WI38 (cell line): Measurements from ENCODE around the gene USP24.
"Not testable (repeated sequence)": the region's sequence is repeated elsewhere in the genome, so short reads cannot be mapped to it uniquely, and the experiment has no call there.

ENCODE experiments used
- H3K4me3 ChIP-seq: 2 replicates; pipeline ENCODE4 v1.5.1; 2011; ENCODE audit warnings: low read depth, mild to moderate bottlenecking, control low read depth, low read length
- TF ChIP-seq, protein P1 (sequence below): IDR thresholded peaks from 2 replicates; pipeline ENCODE4 v1.5.1; 2012; ENCODE audit warnings: low read depth, mild to moderate bottlenecking, control low read depth, low read length

USP24 gene

DNA sequence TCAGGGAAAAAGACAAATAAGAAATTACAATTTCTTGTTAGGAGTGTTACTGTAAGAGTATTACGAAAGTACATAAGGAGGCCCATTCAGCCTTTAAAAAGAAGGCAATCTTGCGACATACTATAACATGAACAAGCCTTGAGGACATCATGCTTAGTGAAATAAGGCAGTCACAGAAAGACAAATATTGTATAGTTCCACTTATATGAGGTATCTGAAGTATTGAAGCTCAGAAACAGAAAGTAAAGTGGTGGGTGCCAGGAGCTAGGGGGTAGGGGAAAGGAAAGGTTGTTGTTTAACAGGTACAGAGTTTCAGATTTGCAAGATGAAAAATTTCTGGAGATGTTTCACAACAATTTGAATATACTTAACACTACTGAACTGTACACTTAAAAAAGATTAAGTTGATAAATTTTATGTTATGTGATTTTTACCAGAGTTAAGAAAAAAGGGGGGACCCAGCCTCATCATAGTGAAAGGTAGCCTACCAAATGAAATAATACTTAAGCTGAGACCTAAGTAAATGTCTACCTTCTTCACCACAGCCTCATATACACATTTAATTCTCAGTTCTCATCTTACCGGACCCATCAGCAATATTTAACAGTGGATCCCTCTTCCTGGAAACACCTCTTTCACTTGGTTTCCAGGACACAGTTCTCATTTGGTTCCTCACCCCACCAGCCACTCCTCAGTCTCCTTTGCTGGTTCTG, 19.5 kb downstream of the USP24 start:
- TF ChIP-seq, protein P1, sequence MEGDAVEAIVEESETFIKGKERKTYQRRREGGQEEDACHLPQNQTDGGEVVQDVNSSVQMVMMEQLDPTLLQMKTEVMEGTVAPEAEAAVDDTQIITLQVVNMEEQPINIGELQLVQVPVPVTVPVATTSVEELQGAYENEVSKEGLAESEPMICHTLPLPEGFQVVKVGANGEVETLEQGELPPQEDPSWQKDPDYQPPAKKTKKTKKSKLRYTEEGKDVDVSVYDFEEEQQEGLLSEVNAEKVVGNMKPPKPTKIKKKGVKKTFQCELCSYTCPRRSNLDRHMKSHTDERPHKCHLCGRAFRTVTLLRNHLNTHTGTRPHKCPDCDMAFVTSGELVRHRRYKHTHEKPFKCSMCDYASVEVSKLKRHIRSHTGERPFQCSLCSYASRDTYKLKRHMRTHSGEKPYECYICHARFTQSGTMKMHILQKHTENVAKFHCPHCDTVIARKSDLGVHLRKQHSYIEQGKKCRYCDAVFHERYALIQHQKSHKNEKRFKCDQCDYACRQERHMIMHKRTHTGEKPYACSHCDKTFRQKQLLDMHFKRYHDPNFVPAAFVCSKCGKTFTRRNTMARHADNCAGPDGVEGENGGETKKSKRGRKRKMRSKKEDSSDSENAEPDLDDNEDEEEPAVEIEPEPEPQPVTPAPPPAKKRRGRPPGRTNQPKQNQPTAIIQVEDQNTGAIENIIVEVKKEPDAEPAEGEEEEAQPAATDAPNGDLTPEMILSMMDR = no peak
- no peak overlapping the region for H3K4me3 ChIP-seq

DNA sequence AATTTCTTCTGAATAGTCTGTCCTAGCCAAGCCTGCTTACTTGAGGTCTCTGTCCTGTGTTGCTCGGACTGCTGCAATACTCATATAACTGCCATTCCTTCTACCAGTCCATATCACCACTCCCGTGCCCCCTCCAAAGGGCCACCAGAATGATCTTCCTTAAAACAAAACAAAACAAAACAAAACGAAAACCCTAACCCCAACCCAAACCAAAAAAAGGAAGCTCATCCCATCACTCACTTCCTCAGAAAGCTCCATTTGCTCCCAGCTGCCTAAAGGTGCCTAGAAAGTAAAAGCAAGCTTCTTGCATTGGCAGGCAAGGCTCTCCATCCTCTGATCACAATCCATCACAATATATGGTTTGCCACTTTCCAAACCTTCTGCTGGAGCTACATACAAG, 20.3 kb downstream of the USP24 start:
- H3K4me3 ChIP-seq = no peak overlapping the region
- TF ChIP-seq, protein P1 = no peak

DNA sequence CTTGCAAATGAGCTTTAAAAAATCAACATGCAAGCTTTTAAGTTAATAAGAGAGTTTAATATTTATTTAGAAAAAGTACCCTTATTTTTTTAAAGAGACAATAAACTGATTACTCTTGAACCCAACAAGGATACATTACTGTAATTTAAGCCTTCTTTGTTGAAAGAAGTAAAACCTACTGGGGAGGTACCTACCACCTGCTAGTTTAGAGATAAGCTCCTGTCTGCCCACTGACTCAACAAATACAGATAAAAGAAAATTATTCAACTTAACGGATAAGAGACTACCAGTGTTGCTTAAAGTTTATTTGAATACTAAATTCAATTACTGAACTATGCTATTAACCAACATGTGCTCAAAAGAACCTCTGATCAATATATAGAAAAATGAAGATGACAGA, 23.1 kb downstream of the USP24 start:
- TF ChIP-seq, protein P1 = no peak
- no peak overlapping the region for H3K4me3 ChIP-seq

DNA sequence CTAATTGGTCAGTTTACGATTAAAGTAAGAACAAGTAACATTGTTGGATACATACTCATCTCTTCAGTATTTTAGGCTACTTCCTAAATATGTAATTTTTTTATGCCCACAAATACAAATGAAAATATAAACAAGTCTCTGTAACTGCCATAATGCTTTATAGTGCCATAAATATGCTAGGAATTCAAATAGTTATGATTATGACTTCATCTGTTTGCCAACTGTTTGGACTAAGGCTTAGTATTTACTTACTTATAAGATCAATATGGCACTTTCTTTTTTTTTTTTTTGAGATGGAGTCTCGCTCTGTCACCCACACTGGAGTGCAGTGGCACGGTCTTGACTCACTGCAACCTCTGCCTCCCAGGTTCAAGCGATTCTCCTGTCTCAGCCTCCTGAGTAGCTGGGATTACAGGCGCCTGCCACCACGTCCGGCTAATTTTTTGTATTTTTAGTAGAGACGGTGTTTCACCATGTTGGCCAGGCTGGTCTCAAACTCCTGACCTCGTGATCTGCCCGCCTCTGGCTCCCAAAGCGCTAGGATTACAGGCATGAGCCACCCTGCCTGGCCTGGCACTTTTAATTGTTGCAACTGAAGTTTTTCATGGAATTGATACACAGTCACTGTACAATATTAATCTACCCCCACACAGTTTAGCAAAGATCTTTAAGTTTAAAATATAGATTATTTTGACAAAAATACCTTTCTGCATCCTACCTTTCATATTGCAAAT, 23.8 kb downstream of the USP24 start:
- not testable (repeated sequence) for H3K4me3 ChIP-seq

GRCh38 chr1:55190109-55190508, 25.1 kb downstream of the USP24 start:
- H3K4me3 ChIP-seq = no peak overlapping the region
- TF ChIP-seq, protein P1 = no peak

DNA sequence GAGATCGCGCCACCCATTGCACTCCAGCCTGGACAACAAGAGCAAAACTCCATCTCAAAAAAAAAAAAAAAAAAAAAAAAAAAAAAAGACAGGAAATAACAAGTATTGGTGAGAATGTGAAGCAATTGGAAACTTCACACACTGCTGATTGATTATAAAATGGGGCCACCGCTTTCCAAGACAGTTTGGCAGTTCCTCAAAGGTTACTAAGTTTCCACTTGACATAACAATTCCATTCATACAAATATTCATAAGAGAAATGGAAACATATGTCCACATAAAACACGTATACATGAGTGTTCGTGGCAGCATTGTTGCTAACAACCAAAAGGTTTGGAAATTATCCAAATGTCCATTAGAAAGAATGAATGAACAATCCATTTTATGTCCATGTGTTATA, 26.3 kb downstream of the USP24 start:
- no peak overlapping the region for H3K4me3 ChIP-seq
- TF ChIP-seq, protein P1 = no peak

GRCh38 chr1:55185832-55186231, 29.3 kb downstream of the USP24 start:
- TF ChIP-seq, protein P1 = no peak
- no peak overlapping the region for H3K4me3 ChIP-seq
